HepG2 (cell line): Measurements from ENCODE around the gene KRABD2.

ENCODE experiments used
- ATF3 ChIP-seq: sonication (generic); formaldehyde crosslinking; IDR thresholded peaks from 2 replicates; pipeline ENCODE4 v1.4.0; 2020; ENCODE audit warnings: missing genetic modification reagents
- CBX1 ChIP-seq: IDR thresholded peaks from one replicate; pipeline ENCODE4 v1.6.1; 2016; ENCODE audit warnings: antibody characterized with exemption, low read depth
- CREB1 ChIP-seq, 2 experiments: fragments of 450-650 bp in 1 of 2; IDR thresholded peaks; 2 replicates each; pipeline ENCODE4 v1.6.1; 2016 to 2017; ENCODE audit warnings: control low read depth in 1 of 2, mild to moderate bottlenecking in 1 of 2, missing compliant biosample characterization in 1 of 2, missing genetic modification characterization in 1 of 2
- ESRRA ChIP-seq: sonication (generic); formaldehyde crosslinking; IDR thresholded peaks from 2 replicates; pipeline ENCODE4 v1.5.1; 2020; ENCODE audit warnings: mild to moderate bottlenecking, low read depth, missing genetic modification reagents
- JUND ChIP-seq: sonication (generic); formaldehyde crosslinking; IDR thresholded peaks from 2 replicates; pipeline ENCODE4 v1.8.0; 2022; ENCODE audit warnings: mild to moderate bottlenecking, missing genetic modification reagents
- RFX5 ChIP-seq: IDR thresholded peaks from 2 replicates; pipeline ENCODE4 v1.6.1; 2011; ENCODE audit warnings: low read depth, low read length, improper control_type of control experiment
- TCF7 ChIP-seq: sonication (generic); IDR thresholded peaks from 2 replicates; pipeline ENCODE4 v1.6.1; 2016; ENCODE audit warnings: antibody characterized with exemption, low read depth
- ZNF549 ChIP-seq: sonication (generic); formaldehyde crosslinking; IDR thresholded peaks from 2 replicates; pipeline ENCODE4 v1.5.0; 2020; ENCODE audit warnings: missing genetic modification reagents
- ZSCAN5A ChIP-seq: sonication (generic); formaldehyde crosslinking; IDR thresholded peaks from 2 replicates; pipeline ENCODE4 v1.8.0; 2022; ENCODE audit warnings: mild to moderate bottlenecking, missing genetic modification reagents, borderline replicate concordance

GRCh38 chr17:8337802-8338752 is 38.4 kb downstream of the KRABD2 start:
- no peak for TF ChIP-seq ZSCAN5A (CRISPR knock-in tag)
- no peak for TF ChIP-seq JUND (CRISPR knock-in tag)
- TF ChIP-seq ATF3 (CRISPR knock-in tag) = no peak
- TF ChIP-seq ZNF549 (CRISPR knock-in tag) = no peak
- no peak for TF ChIP-seq CBX1
- TF ChIP-seq TCF7 = no peak
- TF ChIP-seq CREB1 (IDR thresholded peaks at IDR 0.05) = no peak
- no peak for TF ChIP-seq CREB1 (CRISPR knock-in tag; IDR thresholded peaks at IDR 0.05)
- no peak for TF ChIP-seq RFX5
- no peak for TF ChIP-seq ESRRA
